G401.6 (cell line): ENCODE results near the gene ARNT2.

Source experiments
- FAIRE-seq: peaks from 2 replicates; lab custom pipeline; 2012; peaks lifted over from hg19 to GRCh38; lab: Jason Lieb, UNC

Gene ARNT2

DNA sequence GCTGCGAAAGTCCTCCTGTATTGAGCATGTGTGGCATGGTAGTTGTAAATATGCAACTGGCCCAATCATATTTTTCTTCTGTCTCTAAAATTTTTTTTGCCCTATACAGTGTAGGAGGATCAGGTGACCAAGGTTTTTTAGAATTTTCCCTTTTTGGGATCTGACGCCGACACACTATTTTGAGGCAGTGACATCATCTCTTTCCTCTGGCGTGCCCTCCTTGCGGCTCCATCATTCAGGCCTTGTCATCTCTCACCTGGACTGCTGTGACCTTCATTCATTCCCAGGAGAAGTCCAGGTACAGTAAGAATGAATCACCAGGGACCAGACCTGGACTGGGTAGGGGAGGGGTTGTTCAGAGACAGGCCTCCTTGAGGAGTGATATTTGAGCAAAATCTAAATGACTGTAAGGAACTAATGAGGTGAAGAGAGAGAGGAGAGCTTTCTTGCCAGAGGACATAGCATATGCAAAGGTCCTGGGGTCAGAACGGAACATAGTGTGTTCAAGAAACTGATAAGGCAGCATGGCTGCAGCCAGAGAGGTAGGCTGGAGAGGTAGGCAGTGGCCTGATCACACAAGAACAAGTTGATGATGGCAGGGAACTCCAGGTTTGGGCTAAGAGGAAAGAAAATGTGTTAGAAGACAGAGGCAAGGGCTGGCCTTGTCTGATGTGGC, 38.7 kb downstream of the ARNT2 start:
- no peak for FAIRE-seq

DNA sequence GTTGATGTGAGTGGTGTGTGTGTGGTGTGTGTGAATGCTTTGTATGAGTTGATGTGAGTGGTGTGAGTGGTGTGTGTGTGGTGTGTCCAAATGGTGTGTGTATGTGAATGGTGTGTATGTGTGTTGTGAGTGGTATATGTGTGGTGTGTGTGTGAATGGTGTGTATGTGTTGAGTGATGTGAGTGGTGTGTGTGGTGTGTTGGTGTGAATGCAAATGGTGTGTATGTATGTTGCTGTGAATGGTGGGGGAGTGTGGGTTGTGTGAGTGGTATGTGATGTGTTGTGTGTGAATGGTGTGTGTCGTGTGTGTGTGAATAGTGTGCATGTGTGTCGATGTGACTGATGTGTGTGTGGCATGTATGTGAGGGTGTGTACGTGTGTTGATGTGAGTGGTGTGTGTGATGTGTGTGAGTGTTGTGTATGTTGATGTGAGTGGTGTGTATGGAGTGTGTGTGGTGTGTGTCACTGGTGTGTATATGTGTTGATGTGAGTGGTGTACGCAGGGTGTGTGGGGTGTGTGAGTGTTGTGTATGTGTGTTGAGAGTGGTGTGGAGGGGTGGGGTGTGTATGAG, 40.6 kb downstream of the ARNT2 start:
- no peak for FAIRE-seq

DNA sequence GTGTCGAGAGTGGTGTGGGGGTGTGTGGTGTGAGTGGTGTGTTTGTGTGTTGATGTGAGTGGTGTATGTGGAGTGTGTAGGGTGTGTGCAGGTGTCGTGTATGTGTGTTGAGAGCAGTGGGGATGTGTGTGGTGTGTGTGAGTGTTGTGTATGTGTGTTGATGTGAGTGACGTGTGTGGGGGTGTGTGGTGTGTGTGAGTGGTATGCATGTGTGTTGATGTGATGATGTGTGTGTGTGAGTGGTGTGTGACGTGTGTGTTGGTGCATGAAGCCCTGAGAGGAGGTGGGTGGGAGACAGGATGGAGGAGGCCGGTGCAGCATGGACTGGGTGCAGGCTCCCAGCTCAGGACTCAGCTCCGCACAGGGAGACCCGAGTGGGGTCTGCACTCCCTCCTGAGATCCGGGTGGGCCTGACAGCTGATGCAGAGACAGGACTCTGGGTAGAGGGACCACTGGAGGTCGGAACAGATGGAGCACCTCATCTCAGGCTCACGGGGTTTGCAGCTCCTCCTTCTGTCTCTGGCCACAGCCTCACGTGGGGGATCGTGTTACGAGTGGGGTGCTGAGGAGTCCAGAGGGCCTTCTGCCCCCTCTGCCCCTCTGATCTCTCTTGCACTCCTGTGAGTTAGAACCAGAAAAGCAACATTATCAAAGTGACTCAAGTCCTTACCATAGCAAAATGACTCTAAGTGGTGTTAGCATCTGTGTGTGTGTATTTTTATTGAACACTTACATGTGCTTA, 41.3 kb downstream of the ARNT2 start:
- FAIRE-seq = no peak

DNA sequence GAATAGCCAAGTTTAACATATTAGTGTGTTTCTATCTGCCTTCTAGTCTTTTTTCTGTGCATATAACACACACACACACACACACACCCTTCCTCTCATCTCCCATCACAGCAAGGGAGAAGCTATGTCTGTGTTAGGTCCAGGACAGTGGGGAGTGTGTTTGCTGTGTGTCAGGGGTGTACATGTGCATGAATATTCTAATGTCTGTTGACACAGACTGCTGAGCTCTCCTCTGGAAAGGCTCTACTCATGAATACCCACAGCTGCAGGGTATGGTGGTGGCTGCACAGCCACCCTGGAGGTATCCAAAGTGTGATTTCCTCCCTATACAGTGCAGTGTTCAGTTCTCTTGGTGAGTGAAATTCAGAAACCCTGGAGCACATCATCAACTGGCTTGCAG, 42.9 kb downstream of the ARNT2 start:
- FAIRE-seq = no peak

DNA sequence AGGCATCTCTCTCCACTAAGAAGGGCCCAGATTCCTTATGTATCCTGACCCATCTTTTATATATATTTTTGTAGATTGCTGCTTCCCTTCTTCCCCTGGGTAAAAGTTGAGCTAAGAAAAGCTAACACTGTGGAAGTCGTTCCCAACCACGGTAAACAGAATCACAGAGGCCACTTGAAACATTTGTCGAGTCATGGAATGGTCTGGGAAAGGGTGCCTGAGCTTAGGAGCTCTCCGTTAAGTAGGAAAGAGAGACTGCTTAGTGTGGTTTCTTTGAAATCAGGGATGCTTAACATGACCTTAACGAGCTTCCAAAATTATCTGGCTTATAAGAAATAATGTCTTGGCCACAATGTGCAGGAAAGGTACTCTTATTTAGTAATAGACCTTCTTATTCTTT, 45.6 kb downstream of the ARNT2 start:
- FAIRE-seq = no peak

DNA sequence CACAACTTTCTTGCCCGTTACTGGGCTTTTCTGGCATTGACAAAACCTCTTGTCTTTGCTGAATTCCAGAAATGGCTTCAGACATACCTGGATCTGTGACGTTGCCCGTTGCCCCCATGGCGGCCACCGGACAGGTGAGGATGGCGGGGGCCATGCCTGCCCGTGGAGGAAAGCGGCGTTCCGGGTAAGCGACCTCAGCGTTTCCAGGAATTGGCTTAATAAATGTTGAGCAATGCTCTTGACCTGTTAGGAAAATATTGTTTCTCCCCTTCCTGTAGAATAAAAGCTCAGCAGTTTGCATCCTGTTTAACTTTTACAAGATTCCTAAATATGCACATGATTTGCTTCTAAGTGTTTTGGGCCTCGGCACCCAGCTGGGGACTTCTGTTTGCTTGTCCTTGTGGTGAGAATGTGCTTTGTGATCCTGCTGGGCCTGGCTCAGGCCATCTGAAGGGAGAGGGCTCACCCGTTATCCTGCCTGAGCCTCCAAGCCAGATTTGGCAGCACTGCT, 46.7 kb downstream of the ARNT2 start:
- no peak for FAIRE-seq

DNA sequence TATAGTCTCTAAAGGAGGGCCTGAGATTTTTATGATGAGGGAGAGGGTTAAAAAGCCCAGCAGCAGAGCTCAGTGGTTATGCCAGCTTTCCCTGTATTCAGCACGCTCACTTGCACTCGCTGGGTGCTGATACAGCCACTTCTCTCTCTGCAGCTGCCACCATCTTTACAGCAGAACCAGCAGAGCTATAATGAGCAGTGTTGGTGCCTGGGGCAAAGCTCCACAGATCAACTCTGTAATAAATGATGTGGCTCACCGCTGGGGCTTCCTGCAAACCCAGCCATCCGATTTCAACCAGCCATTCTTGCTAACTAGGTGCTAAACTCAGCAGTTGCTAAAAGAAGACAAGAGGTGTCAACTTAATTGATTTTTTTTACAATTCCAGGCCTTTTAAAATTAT, 48.0 kb downstream of the ARNT2 start:
- no peak for FAIRE-seq

DNA sequence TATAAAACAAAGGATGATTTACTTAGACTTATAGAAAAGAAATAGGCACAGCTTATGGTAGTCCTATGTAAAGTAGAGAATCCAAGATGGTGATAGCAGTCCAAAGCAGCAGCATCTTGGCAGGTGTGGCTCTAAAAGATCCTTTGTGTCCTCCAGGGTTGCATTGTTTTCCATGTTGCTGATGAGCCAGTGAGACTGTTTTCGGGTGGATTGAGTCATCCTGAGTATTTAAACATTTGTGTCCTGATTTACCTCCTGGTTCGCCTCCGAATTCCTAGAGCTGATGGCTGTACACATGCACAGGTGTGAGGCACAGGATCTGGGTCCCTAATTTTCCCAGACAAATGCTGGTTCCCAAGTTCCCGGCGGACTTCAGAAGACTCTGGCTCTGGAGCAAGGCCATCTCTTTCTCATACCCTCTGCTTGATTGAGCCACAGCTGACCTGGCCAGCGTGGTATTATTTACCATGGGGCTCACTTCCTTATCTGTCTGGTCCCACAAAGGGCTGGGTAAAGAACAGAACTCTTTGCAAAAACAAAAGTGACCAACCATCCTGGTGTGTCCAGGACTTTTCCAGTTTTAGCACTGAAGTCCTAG, 51.0 kb downstream of the ARNT2 start:
- FAIRE-seq = no peak

DNA sequence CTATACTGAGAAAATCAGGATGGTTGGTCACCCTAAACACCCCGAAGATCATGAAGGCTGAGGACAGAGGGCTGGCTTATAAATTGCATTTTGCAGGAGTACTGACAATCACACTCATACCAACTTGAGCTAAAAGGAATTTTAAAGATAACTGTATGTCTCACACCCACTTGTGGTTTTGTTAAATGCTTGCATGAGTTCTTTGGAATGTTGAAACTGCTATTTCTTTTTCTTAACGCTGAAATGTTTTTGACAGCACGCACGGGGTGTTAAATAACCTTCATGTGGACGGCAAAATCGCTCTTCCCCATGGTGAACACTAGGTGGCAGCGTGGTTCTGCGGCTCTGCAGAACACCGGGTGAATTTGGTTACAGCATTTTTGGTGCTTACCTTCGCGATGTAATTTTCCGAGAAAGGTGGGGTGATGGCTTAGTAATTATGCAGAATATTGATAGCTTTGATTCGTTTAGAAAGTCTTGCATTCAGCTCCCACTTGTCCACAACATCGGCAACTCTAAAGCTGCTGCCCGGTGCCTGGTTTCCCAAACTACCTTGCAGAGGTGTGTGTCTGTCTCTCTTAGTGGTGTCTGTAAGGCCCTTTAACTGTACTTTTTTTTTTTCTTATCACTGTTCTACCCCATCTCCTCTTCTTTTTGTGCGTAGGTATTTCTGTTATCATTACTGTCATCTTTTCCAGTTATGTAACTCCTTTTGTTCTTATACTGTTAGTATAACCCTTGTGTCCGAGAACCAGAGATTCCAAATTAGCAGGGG, 51.7 kb downstream of the ARNT2 start:
- FAIRE-seq = peak; percentile 55

DNA sequence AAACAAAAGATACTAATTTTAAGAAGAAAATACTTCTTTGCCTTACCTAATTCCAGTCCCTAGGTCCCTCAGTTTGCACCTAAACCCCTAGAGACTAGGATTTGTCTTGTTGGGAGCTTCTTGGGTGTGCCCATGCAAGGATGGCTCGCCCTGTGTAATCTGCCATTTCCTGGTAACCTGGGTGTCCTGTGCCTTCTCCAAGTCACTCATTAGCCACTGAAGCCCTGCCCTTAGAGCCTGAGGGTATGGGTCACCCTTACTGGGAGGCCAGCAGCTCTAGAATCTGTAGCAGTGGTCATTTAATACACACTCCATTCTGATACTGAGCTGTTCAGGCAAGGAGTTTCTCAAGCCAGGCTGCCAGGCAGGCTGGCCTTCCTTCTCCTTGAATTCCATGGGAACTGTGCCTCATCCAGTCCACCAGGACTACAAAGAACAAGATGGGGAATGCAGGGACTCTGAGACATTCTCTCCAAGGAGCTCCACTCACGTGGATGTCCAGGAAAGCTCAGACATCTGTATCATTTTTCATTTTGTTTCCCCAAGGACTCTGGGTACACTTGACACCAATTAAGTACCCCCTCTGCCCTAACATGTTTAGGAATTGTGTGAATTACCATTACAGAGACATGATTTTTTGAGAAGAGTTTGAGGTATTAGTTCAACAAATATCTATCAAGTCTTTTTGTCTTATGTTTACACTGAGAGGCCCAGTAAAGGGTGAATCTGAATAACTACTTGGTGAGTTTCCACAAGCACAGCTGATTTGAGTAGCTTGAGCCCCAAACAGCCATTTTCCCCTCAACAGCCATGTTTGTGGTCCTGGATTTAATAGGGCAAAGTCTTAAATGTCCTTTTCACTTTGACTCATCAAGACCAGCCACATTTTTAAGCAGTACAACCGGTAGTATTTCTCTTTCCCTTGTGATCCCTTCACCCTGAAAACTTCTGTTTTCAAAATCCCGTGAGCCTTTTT, 52.6 kb downstream of the ARNT2 start:
- no peak for FAIRE-seq

DNA sequence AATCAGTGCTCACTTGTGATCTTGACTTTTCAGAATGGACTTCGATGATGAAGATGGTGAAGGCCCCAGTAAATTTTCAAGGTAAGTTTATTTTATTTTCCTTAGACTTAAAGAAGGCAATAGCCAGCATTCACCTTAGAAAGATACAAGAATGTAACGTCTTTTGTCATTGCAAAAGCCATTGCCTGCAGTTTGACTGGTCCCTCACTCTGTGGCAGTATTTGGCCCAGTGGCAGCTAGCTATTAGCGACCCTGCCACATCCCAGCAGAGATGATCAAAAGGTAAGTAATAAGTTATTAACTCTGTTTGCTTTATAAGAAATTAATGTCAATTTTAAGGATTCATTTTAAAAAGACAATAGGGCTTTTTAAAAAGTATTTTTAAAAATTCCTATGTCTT, 53.7 kb downstream of the ARNT2 start:
- FAIRE-seq = no peak

DNA sequence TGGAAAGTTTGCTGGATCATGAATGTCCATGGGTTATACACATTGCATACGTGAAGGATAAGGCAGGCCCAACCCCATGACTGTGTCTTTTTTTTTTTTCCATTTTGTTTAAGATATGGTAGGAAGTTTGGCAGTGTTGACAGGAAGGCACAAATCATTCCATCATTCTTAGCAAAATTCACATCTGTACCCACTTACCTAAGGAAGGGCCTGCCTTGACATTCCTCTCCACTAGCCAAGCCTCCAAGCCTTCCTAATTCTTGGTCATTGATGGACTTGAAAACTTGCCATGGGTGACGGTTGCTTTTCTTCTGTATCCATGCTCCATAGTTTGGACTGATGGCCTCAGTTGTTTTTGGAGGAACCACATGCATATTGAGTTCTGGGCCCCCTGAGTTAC, 54.4 kb downstream of the ARNT2 start:
- FAIRE-seq = no peak

DNA sequence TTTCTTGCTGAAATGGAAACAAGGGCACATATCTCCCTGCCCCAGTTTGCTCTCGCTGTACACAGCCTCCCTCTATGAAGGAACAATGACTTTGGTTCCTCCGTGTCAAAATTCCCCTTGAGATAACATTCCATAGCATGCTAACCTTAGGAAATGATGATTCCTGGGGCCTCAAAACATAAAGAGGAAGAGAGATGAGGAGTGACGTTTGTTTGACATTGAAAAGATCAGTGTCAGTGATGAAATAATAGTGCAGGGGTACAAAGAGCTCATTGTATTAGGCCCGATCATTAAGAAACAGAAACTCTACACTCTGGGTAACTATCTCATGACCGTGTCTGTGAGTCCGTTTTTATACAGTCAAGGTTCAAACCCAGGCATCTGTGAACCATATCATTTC, 55.2 kb downstream of the ARNT2 start:
- FAIRE-seq = no peak

DNA sequence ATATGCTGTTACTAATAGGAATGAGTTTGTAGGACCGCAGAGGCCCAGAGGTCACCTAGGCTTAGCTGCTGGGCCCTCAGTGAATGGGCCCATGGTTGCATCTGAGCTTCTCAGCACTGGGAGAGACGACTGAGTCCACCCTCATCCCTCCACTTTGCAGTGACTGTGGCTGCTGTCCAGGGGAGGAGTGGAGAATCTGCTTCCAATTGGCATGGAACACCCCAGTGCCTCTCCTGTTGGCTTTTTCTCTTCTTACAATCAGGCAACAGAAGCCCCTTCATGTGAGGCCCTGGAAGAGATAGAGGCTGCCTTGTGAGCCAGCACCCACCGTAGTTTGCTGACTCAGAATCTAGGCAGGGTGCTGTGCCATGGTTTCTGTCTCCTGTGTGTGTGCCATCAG, 55.6 kb downstream of the ARNT2 start:
- FAIRE-seq = no peak

DNA sequence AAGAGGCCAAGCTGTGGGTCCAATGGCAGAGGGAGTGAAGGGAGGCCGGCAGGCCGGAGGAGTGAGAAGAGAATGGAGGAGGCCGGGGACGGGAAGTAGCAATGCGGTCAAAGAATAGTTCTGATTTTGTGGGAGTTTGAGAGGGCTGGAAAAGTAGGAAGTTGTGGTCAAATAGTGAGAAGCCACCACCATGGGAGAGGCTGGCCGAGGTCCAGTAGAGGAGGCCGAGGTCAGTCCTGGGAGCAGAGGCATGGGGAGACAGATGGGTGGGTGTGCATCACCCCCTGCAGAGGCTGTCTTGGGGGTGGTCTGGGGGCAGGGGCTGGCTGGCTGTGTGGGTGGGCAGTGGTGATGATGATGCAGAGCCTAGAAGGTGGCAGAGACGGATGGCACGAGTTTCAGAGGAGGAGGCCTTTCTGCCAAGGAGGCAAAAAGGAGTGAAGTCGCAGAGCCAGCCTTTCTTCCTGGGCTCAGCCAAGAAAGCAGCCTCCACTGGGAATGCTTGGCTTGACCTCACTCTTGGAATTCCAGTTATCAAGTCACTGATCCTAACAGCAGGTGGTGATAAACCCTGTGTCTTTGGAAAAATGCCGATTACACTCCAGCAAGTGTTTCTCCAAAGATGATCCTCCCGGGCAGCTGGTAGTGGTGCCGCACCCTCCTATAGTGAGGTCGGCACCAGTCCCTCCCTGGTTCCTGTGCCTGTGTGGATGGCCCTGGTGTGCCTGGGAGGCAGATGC, 57.3 kb downstream of the ARNT2 start:
- no peak for FAIRE-seq

DNA sequence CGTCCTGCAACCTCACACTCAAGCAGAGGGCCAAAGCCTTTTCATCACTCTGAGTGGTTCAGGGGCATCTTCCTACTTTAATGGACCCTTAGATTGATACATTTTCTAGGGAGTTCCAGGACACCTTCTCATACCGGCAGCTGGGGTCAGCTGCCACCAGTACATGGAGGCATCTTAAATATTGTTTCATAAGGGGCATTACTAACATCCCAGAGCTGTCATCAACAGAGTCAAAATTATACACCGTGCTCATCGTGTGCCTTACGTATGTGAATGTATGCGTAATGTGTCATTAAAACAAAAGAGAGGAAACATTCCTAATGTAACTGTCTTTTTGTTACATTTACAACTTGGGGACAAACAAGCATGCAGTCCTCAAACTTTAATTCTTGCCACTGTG, 57.9 kb downstream of the ARNT2 start:
- no peak for FAIRE-seq

DNA sequence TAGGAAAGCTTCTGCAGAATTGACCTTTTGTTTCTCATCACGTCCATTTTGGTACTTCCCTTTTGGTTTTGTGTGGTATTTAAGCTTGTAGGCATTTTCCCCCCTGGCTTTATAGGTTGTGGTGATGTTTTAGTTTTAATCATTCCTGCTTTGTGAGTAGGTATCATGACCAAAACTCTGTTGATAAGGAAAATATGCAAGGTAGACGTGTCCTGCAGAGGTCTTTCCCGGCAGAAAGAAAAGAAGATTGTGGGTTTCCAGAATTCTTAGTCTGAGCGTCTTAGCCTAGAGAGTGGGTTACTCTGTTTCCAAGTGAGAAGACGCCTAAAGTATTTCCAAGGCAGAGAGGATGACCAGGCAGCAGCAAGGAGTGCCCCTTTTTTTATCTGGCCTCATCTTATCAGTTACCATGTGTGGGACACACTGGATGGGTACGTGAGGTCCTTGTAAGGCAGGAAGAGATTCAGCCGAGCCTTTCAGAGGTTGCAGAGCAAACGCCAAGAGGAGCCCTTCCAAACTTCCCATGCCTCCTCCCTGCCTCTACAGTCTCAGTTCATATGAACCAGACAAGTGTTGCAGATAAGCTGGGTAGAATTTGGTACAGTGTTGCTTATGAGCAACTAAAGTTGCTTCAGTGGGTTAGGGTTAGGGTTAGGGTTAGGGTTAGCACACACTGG, 58.8 kb downstream of the ARNT2 start:
- FAIRE-seq = no peak

DNA sequence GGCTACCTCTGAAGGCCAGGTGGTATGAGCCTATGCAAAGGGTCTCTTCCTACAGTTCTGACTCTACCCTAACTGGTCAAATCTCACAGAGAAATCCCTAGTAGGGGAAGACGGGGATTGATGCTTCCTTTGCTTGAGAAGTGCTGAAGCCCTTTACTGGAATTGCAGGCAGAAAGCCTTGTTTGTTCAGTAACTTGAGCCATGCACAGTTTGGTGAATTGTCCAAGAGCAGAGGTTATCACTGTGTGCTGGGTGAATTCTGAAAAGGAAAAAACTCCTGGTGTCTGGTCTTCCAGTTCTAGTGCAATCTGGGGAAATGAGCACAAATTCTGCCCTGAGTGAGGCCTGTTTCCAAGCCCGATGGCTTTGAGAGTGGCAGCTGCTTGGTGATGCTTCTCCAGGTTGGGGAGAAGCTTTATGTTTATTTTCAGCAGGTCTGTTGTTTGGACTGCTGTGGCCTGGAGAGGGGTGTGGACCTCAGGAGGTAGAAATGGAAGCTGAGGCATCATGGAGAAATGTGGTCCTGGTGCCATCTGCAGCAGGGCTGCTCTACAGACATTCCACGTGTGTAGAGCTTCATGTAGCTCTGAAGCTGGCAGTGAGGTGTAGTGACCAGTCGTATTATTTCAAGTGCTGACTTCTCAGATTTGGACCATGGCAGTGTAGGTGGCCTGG, 60.9 kb downstream of the ARNT2 start:
- no peak for FAIRE-seq

DNA sequence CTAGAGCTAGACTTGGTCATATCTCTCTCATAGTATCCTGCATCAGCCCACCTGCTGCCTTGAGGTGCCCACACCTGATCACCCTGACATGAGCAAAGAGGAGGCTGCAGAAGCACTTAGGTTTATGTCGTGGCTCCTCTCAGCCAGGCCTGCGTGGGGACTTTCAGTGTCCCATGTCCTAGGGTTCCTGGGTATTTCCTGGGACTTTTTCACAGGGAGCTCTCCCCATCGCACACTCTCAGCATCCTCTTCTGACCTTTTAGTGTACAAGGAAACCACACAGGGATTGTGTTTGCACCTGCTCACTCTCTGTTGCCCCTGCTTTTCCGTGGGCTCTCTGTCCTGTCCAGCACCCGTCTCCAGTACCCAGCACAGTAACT, 61.4 kb downstream of the ARNT2 start:
- no peak for FAIRE-seq
